SK-N-MC (cell line): ENCODE measurements around the gene RAP1GDS1.
"Not testable (repeated sequence)": the region's sequence is repeated elsewhere in the genome, so short reads cannot be mapped to it uniquely, and the experiment has no call there.

Source experiments
- DNase-seq: peaks from one replicate; pipeline ENCODE4 v3.0.0-alpha.2; 2011; ENCODE audit warnings: low read depth, low spot score
- H3K27ac ChIP-seq: fragments of 200-600 bp; sonication (generic); 2 replicates; pipeline ENCODE4 v1.5.1; 2016; ENCODE audit warnings: mixed run types
- H3K36me3 ChIP-seq: fragments of 200-600 bp; sonication (generic); 2 replicates; pipeline ENCODE4 v1.6.1; 2017; ENCODE audit warnings: antibody characterized with exemption, low read length, mixed read lengths; ENCODE audit not compliant: insufficient read depth
- H3K4me3 ChIP-seq: fragments of 200-600 bp; sonication (generic); 2 replicates; pipeline ENCODE4 v1.5.1; 2016
- H3K9ac ChIP-seq: fragments of 200-600 bp; sonication (generic); 2 replicates; pipeline ENCODE4 v1.8.0; 2017; ENCODE audit warnings: mixed run types, mixed read lengths; ENCODE audit not compliant: insufficient read length
- H3K9me3 ChIP-seq: fragments of 200-600 bp; sonication (generic); 2 replicates; pipeline ENCODE4 v1.6.1; 2017; ENCODE audit warnings: low read depth, mild to moderate bottlenecking, antibody characterized with exemption, low read length, moderate library complexity, mixed read lengths
- EZH2 ChIP-seq: fragments of 200-600 bp; sonication (generic); IDR thresholded peaks from one replicate; pipeline ENCODE4 v1.6.1; 2017; ENCODE audit warnings: antibody characterized with exemption
- FOXP2 ChIP-seq: optimal IDR thresholded peaks from 2 replicates; pipeline ENCODE3; 2011; ENCODE audit warnings: mild to moderate bottlenecking, moderate library complexity; ENCODE audit not compliant: insufficient read depth; ENCODE audit errors: extremely low read length, control extremely low read depth
- POLR2AphosphoS5 ChIP-seq: IDR thresholded peaks from 2 replicates; pipeline ENCODE4 v1.6.1; 2012; ENCODE audit warnings: mild to moderate bottlenecking, low read depth, low read length, borderline replicate concordance

The RAP1GDS1 gene

GRCh38 chr4:98358630-98359248 is 97.6 kb downstream of the RAP1GDS1 start:
- H3K9ac ChIP-seq: no peak overlapping the region
- no peak for DNase-seq
- H3K9me3 ChIP-seq: no peaks in the 10 kb centered on the region
- H3K4me3 ChIP-seq: no peak overlapping the region
- no peak overlapping the region for H3K27ac ChIP-seq
- TF ChIP-seq POLR2AphosphoS5 (no peak), FOXP2 (no peak)
- H3K36me3 ChIP-seq: no peaks in the 10 kb centered on the region

- no peaks in the 10 kb centered on the region for H3K9me3 ChIP-seq
- no peak overlapping the region for H3K9ac ChIP-seq
- H3K4me3 ChIP-seq: no peak overlapping the region
- TF ChIP-seq EZH2: no peak
- TF ChIP-seq FOXP2: no peak
- no peak for TF ChIP-seq POLR2AphosphoS5
- no peak overlapping the region for H3K27ac ChIP-seq
- DNase-seq: no peak
- H3K36me3 ChIP-seq: no peaks in the 10 kb centered on the region
Measured at GRCh38 chr4:98359646-98360045, 98.5 kb downstream of the RAP1GDS1 start.

GRCh38 chr4:98363431-98363830 is 102.2 kb downstream of the RAP1GDS1 start:
- no peak for TF ChIP-seq FOXP2
- TF ChIP-seq POLR2AphosphoS5: no peak
- no peak for TF ChIP-seq EZH2
- DNase-seq: no peak
- Histone ChIP-seq H3K9ac (no peak overlapping the region), H3K36me3 (peaks cover 10% of the 10 kb centered on the region; the same call in 1 of the 2 replicates), H3K4me3 (no peak overlapping the region), H3K27ac (no peak overlapping the region), H3K9me3 (no peaks in the 10 kb centered on the region)

GRCh38 chr4:98366275-98366674 is 105.1 kb downstream of the RAP1GDS1 start:
- H3K9ac ChIP-seq, H3K27ac ChIP-seq, DNase-seq, H3K9me3 ChIP-seq, H3K4me3 ChIP-seq: not testable (repeated sequence)
- peaks cover 14% of the 10 kb centered on the region for H3K36me3 ChIP-seq

DNA sequence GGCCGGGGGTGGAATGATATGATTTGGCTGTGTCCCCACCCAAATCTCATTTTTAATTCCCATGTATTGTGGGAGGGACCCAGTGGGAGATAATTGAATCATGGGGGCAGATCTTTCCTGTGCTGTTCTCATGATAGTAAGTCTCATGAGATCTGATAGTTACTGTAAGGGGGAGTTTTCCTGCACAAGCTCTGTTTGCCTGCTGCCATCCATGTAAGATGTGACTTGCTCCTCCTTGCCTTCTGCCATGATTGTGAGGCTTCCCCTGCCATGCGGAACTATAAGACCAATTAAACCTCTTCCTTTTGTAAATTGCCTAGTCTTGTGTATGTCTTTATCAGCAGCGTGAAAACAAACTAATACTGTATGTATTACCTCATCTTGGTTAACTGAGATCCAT is 106.8 kb downstream of the RAP1GDS1 start:
- not testable (repeated sequence) for H3K27ac ChIP-seq, H3K9ac ChIP-seq, H3K9me3 ChIP-seq, H3K4me3 ChIP-seq, DNase-seq
- peaks cover 14% of the 10 kb centered on the region for H3K36me3 ChIP-seq

DNA sequence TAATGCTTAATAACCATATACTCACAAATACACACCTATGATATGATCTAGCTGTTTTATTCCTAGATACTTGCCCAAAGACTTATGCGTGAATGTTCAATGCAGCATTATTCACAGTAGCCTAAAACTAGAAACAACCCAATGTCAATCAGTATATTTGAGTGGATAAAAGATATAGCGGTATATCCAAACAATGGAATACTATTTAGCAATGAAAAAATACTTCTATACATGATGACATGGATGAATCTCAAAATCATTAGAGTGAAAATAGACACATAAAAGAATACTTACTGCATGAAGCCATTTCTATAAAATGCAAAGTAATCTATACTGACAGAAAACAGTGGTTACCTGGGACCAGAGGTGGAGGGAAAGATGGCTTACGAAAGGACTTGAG is 108.1 kb downstream of the RAP1GDS1 start:
- Histone ChIP-seq H3K4me3 (no peak overlapping the region), H3K9me3 (no peaks in the 10 kb centered on the region), H3K9ac (no peak overlapping the region), H3K36me3 (peaks cover 14% of the 10 kb centered on the region), H3K27ac (no peak overlapping the region)
- DNase-seq: no peak
- TF ChIP-seq FOXP2 (no peak), POLR2AphosphoS5 (no peak), EZH2 (no peak)

DNA sequence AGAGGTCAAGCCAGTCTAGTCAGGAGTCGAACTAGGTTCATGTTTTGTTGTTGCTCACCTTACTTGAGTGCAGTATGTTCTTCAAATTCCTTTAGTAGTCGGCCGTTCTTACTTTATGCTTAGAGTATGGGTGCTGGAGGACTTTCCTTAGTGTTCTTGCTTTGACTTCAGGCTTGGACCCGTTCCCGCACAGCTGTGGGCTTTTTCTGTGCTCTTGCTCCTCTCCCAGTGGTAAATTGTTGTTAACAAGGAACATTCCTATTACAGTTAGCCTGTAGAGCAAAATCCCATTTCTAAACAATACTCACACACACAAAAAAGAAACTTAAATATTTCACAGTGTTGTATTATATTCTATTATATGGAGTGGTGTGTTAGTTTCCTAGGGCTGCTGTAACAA is 113.5 kb downstream of the RAP1GDS1 start:
- DNase-seq: no peak
- Histone ChIP-seq H3K27ac (no peak overlapping the region), H3K9me3 (no peaks in the 10 kb centered on the region), H3K36me3 (no peaks in the 10 kb centered on the region; the same call in 1 of the 2 replicates), H3K9ac (no peak overlapping the region), H3K4me3 (no peak overlapping the region)
- TF ChIP-seq EZH2 (no peak), FOXP2 (no peak), POLR2AphosphoS5 (no peak)

DNA sequence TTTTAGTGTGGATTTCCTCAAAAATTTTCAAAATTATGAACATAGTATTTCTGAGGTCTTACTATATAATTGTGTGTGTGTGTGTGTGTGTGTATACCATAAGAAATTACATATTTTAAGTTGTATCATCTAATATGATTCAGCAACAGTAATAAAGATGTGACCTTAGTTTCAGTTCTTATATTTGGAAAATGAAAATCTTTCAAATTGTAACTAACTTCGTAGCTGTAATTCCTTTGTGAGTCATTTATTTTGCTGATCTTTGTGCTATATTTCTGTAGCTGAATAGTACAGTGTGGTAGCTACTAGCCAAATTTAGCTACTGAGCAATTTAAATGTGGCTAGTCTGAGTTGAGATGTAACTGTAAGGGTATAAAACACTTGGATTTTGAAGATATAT is 116.4 kb downstream of the RAP1GDS1 start:
- TF ChIP-seq FOXP2 (no peak), POLR2AphosphoS5 (no peak), EZH2 (no peak)
- no peak overlapping the region for H3K4me3 ChIP-seq
- H3K9ac ChIP-seq: no peak overlapping the region
- no peaks in the 10 kb centered on the region; the same call in 1 of the 2 replicates for H3K36me3 ChIP-seq
- no peak for DNase-seq
- H3K9me3 ChIP-seq: no peaks in the 10 kb centered on the region
- no peak overlapping the region for H3K27ac ChIP-seq

DNA sequence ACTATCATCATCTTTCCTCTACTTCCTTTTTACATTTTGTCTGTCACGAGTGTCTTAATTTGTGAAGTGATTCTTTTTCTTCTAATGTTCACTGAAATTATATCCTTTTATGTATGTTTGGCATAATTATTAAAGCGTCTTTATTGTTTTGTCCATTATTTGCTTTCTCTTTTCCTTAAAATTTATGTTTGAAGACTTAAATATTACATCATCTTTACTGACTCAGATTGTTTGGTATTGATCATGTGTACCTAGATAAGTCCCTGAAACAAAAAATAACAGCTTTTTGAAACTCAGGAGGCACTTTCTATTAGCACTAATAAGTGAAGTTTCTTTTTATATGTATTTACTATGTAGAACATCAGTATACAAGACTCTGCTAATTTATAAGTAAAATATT is 120.1 kb downstream of the RAP1GDS1 start:
- no peak for DNase-seq
- H3K4me3 ChIP-seq: no peak overlapping the region
- no peaks in the 10 kb centered on the region for H3K9me3 ChIP-seq
- H3K36me3 ChIP-seq: no peaks in the 10 kb centered on the region
- TF ChIP-seq FOXP2 (no peak), EZH2 (no peak), POLR2AphosphoS5 (no peak)
- peak overlapping the region; percentile 48 for H3K27ac ChIP-seq
- H3K9ac ChIP-seq: no peak overlapping the region
